Activated CD4-positive, alpha-beta T cell treated with anti-CD3 and anti-CD28 coated beads for 36 hours (primary cell): ENCODE results near the gene OSBP. TPM values are rescaled to one million over a fixed set of nuclear protein-coding genes. Genes with fewer than 3 reads are reported as not detected.

Experiments used
- ATAC-seq: fragments of 200-7000 bp; cut with Tn5 transposase; one replicate; pipeline ENCODE4 v1.10.0; 2021; ENCODE audit warnings: mild to moderate bottlenecking, moderate library complexity
- CTCF ChIA-PET: fragments of 350-600 bp; sonication (Branson Sonifier 250); formaldehyde crosslinking; loops from one replicate; lab custom pipeline; 2021; ENCODE audit warnings: antibody characterized with exemption; lab: Charles Lee
- POLR2A ChIA-PET: fragments of 350-600 bp; sonication (Branson Sonifier 250); formaldehyde crosslinking; loops from one replicate; lab custom pipeline; 2021; ENCODE audit warnings: antibody characterized with exemption, inconsistent platforms; lab: Charles Lee
- DNase-seq: peaks from one replicate; pipeline ENCODE4 v3.0.0-alpha.2; 2020
- H3K27ac Mint-ChIP-seq: one replicate; pipeline ENCODE4 v1.8.0; 2021; ENCODE audit warnings: mixed read lengths
- H3K27me3 Mint-ChIP-seq: one replicate; pipeline ENCODE4 v1.8.0; 2021; ENCODE audit warnings: mixed read lengths
- H3K36me3 Mint-ChIP-seq: one replicate; pipeline ENCODE4 v1.8.0; 2021; ENCODE audit warnings: low read depth, mixed read lengths
- H3K4me1 Mint-ChIP-seq: one replicate; pipeline ENCODE4 v1.8.0; 2021; ENCODE audit warnings: mixed read lengths
- H3K4me3 Mint-ChIP-seq: one replicate; pipeline ENCODE4 v1.8.0; 2021; ENCODE audit warnings: mild to moderate bottlenecking, moderate library complexity, mixed read lengths
- H3K9me3 Mint-ChIP-seq: one replicate; pipeline ENCODE4 v1.8.0; 2021; ENCODE audit warnings: low read depth, mixed read lengths
- intact Hi-C, 2 experiments: fragments of 100-400 bp; cut with DNase I in 1 of 2; cut with micrococcal nuclease in 1 of 2; formaldehyde crosslinking; loops; one replicate each; pipeline versions ENCODE4 v1.14.2 to v1.15.1; 2022 to 2024; cut with DNase I, micrococcal nuclease
- total RNA-seq, 2 experiments: library from RNA; stranded (reverse); gene quantifications; one replicate each; pipeline ENCODE4 v1.2.3, GENCODE V29; 2021

Gene OSBP
- total RNA-seq, 2 experiments from 2014 or later = 37.9 to 44.2 TPM

- DNase-seq (no peak), ATAC-seq (no peak)
- Mint-ChIP-seq H3K27ac (no peak overlapping the region), H3K4me3 (no peak overlapping the region), H3K4me1 (peaks cover 32% of the 10 kb centered on the region), H3K27me3 (no peaks in the 10 kb centered on the region), H3K9me3 (no peaks in the 10 kb centered on the region), H3K36me3 (peaks cover 58% of the 10 kb centered on the region)
- intact Hi-C loops = no loop called here
- ChIA-PET POLR2A (no interaction called here), CTCF (interaction anchor here (0.5 to 1.3 kb wide), 3 partner anchors 45 to 980 kb away, joined by 3 read pairs; no protein-coding TSS in a partner anchor)
Measured at GRCh38 chr11:59607703-59608454, 7.7 kb downstream of the OSBP start.

GRCh38 chr11:59602432-59602831, 13.1 kb downstream of the OSBP start:
- ATAC-seq (no peak), DNase-seq (no peak)
- Mint-ChIP-seq H3K4me1 (peaks cover 3% of the 10 kb centered on the region), H3K9me3 (no peaks in the 10 kb centered on the region), H3K36me3 (peaks cover 64% of the 10 kb centered on the region), H3K27me3 (no peaks in the 10 kb centered on the region), H3K4me3 (no peak overlapping the region), H3K27ac (no peak overlapping the region)
- ChIA-PET POLR2A (no interaction called here), CTCF (no interaction called here)
- intact Hi-C loops = no loop called here

- H3K9me3 Mint-ChIP-seq = no peaks in the 10 kb centered on the region
- DNase-seq = no peak
- no peak overlapping the region for H3K4me3 Mint-ChIP-seq
- intact Hi-C loops = no loop called here
- no peak for ATAC-seq
- no peaks in the 10 kb centered on the region for H3K27me3 Mint-ChIP-seq
- H3K36me3 Mint-ChIP-seq = peaks cover 62% of the 10 kb centered on the region
- ChIA-PET POLR2A (interaction anchor here (0.7 kb wide), 1 partner anchor 8 kb away, joined by 5 read pairs; no protein-coding TSS in a partner anchor), CTCF (interaction anchor here (0.9 kb wide), 1 partner anchor 1784 kb away, joined by 3 read pairs; no protein-coding TSS in a partner anchor)
- no peak overlapping the region for H3K27ac Mint-ChIP-seq
- peaks cover 3% of the 10 kb centered on the region for H3K4me1 Mint-ChIP-seq
Measured at GRCh38 chr11:59601788-59602187, 13.8 kb downstream of the OSBP start.

GRCh38 chr11:59600636-59601035, 14.9 kb downstream of the OSBP start:
- ATAC-seq = no peak
- Mint-ChIP-seq H3K27ac (no peak overlapping the region), H3K4me3 (no peak overlapping the region), H3K36me3 (peaks cover 65% of the 10 kb centered on the region), H3K27me3 (no peaks in the 10 kb centered on the region), H3K9me3 (no peaks in the 10 kb centered on the region), H3K4me1 (peaks cover 3% of the 10 kb centered on the region)
- DNase-seq = no peak
- CTCF ChIA-PET = interaction anchor here (0.7 kb wide), 1 partner anchor 58 kb away, joined by 3 read pairs; no protein-coding TSS in a partner anchor
- intact Hi-C loops = no loop called here
- POLR2A ChIA-PET = no interaction called here

GRCh38 chr11:59600234-59600633, 15.3 kb downstream of the OSBP start:
- peaks cover 66% of the 10 kb centered on the region for H3K36me3 Mint-ChIP-seq
- peaks cover 3% of the 10 kb centered on the region for H3K4me1 Mint-ChIP-seq
- H3K27me3 Mint-ChIP-seq = no peaks in the 10 kb centered on the region
- no peaks in the 10 kb centered on the region for H3K9me3 Mint-ChIP-seq
- H3K27ac Mint-ChIP-seq = no peak overlapping the region
- H3K4me3 Mint-ChIP-seq = no peak overlapping the region
- CTCF ChIA-PET = interaction anchor here (0.7 kb wide), 1 partner anchor 58 kb away, joined by 3 read pairs; no protein-coding TSS in a partner anchor
- DNase-seq = no peak
- POLR2A ChIA-PET = no interaction called here
- ATAC-seq = no peak
- intact Hi-C loops = no loop called here

GRCh38 chr11:59598961-59599360, 16.6 kb downstream of the OSBP start:
- CTCF ChIA-PET = interaction anchor here (0.6 to 0.7 kb wide), 2 partner anchors 70 to 168 kb away, joined by 3 read pairs; partner anchors contain the start of gene PATL1
- Mint-ChIP-seq H3K4me1 (peaks cover 1% of the 10 kb centered on the region), H3K27me3 (no peaks in the 10 kb centered on the region), H3K9me3 (no peaks in the 10 kb centered on the region), H3K4me3 (no peak overlapping the region), H3K27ac (no peak overlapping the region), H3K36me3 (peaks cover 71% of the 10 kb centered on the region)
- DNase-seq = no peak
- intact Hi-C loops = no loop called here
- POLR2A ChIA-PET = no interaction called here
- no peak for ATAC-seq

- ChIA-PET CTCF (interaction anchor here (1.3 kb wide), 1 partner anchor 10 kb away, joined by 3 read pairs; no protein-coding TSS in a partner anchor), POLR2A (no interaction called here)
- DNase-seq (no peak), ATAC-seq (no peak)
- H3K27me3 Mint-ChIP-seq = no peaks in the 10 kb centered on the region
- H3K27ac Mint-ChIP-seq = no peak overlapping the region
- H3K4me3 Mint-ChIP-seq = no peak overlapping the region
- peaks cover 57% of the 10 kb centered on the region for H3K36me3 Mint-ChIP-seq
- intact Hi-C loops = no loop called here
- no peaks in the 10 kb centered on the region for H3K4me1 Mint-ChIP-seq
- peaks cover 7% of the 10 kb centered on the region for H3K9me3 Mint-ChIP-seq
Measured at GRCh38 chr11:59584294-59584693, 31.3 kb downstream of the OSBP start.

- Mint-ChIP-seq H3K4me3 (no peak overlapping the region), H3K27ac (no peak overlapping the region), H3K36me3 (peaks cover 63% of the 10 kb centered on the region), H3K27me3 (no peaks in the 10 kb centered on the region), H3K4me1 (no peaks in the 10 kb centered on the region), H3K9me3 (peaks cover 7% of the 10 kb centered on the region)
- DNase-seq (no peak), ATAC-seq (no peak)
- CTCF ChIA-PET = interaction anchor here (0.9 kb wide), 1 partner anchor 172 kb away, joined by 3 read pairs; no protein-coding TSS in a partner anchor
- intact Hi-C loops = no loop called here
- POLR2A ChIA-PET = no interaction called here
Measured at GRCh38 chr11:59582006-59582405, 33.6 kb downstream of the OSBP start.

GRCh38 chr11:59578369-59578768, 37.2 kb downstream of the OSBP start:
- DNase-seq (no peak), ATAC-seq (no peak)
- H3K36me3 Mint-ChIP-seq = peaks cover 52% of the 10 kb centered on the region
- no peaks in the 10 kb centered on the region for H3K4me1 Mint-ChIP-seq
- CTCF ChIA-PET = no interaction called here
- H3K27me3 Mint-ChIP-seq = no peaks in the 10 kb centered on the region
- H3K4me3 Mint-ChIP-seq = no peak overlapping the region
- H3K9me3 Mint-ChIP-seq = no peaks in the 10 kb centered on the region
- POLR2A ChIA-PET = no interaction called here
- H3K27ac Mint-ChIP-seq = no peak overlapping the region
- intact Hi-C loops = no loop called here

- intact Hi-C loops = no loop called here
- CTCF ChIA-PET = no interaction called here
- Mint-ChIP-seq H3K36me3 (peaks cover 41% of the 10 kb centered on the region), H3K4me1 (no peaks in the 10 kb centered on the region), H3K4me3 (no peak overlapping the region), H3K27ac (no peak overlapping the region), H3K9me3 (no peaks in the 10 kb centered on the region), H3K27me3 (no peaks in the 10 kb centered on the region)
- ATAC-seq (no peak), DNase-seq (no peak)
- POLR2A ChIA-PET = no interaction called here
Measured at GRCh38 chr11:59575505-59575904, 40.1 kb downstream of the OSBP start.

- ChIA-PET POLR2A (no interaction called here), CTCF (no interaction called here)
- ATAC-seq = no peak
- Mint-ChIP-seq H3K4me1 (no peaks in the 10 kb centered on the region), H3K4me3 (no peak overlapping the region), H3K9me3 (no peaks in the 10 kb centered on the region), H3K36me3 (peaks cover 36% of the 10 kb centered on the region), H3K27me3 (no peaks in the 10 kb centered on the region), H3K27ac (no peak overlapping the region)
- no peak for DNase-seq
- intact Hi-C loops = no loop called here
Measured at GRCh38 chr11:59574932-59575502, 40.6 kb downstream of the OSBP start.

GRCh38 chr11:59574467-59574866, 41.1 kb downstream of the OSBP start:
- intact Hi-C loops = no loop called here
- H3K27me3 Mint-ChIP-seq = no peaks in the 10 kb centered on the region

More at GRCh38 chr11:59574467-59574866, 41.1 kb downstream of the OSBP start:
- ChIA-PET POLR2A (no interaction called here), CTCF (no interaction called here)
- no peaks in the 10 kb centered on the region for H3K9me3 Mint-ChIP-seq
- peaks cover 32% of the 10 kb centered on the region for H3K36me3 Mint-ChIP-seq
- no peaks in the 10 kb centered on the region for H3K4me1 Mint-ChIP-seq
- ATAC-seq = no peak
- no peak overlapping the region for H3K27ac Mint-ChIP-seq
- no peak overlapping the region for H3K4me3 Mint-ChIP-seq
- DNase-seq = no peak
